ENCODE measurements around the gene ZNF581.

Gene ZNF581

GRCh38 chr19:55650602-55651230 lies 7.3 kb downstream of the ZNF581 start:
- no peak for DNase-seq

GRCh38 chr19:55651236-55651635 lies 7.8 kb downstream of the ZNF581 start:
- DNase-seq, result no peak

GRCh38 chr19:55652311-55653128 lies 9.1 kb downstream of the ZNF581 start:
- DNase-seq, result no peak

GRCh38 chr19:55653651-55654322 lies 10.3 kb downstream of the ZNF581 start:
- peak; percentile 99 for DNase-seq

- DNase-seq, result no peak
Measured at GRCh38 chr19:55654323-55654867, 10.9 kb downstream of the ZNF581 start.

DNA sequence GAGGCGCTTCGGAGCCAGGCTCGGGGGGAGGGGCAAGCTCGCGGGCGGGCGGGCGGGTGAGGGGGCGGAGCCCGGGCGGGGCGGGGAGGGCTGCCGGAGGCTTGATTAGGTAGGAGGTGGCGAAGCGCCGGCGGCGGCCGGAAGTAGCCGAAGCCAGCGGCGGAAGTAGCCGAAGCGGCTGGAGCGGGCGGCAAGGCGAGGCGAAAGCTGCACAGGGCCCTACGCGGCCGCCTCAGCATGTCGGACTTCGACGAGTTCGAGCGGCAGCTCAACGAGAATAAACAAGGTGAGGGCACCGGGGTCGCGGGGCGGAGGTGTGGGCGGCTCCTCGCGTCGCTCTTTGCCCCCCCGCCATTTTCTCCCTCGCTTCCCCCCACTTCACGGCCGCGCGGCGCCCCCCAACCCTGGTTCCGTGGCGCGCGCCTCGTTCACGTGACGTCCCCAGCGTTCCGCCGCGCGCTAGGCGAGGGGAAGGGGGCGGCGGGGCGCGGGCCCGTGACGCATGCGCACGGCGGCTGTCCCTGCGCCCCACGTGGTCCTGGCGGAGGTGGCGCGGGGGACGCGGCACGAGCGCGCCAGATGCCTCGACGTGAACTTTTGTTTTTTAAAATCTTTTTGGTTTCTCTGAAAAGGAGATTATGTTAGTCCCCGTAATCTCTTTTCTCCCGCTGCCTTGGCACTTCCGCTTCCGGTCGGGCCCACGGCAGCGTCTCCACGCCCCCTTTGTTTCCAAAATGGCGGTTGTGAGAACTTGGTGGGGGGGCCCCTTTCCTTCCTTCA lies 11.6 kb downstream of the ZNF581 start, which contains the start of gene U2AF2:
Gene U2AF2 (plus strand): TSS at position 168 of the 780 bp plus-strand sequence. CDS start 70 bp downstream, at position 238.
- DNase-seq, result peak; percentile 99

- no peak for DNase-seq
Measured at GRCh38 chr19:55655648-55656040, 12.2 kb downstream of the ZNF581 start.

DNA sequence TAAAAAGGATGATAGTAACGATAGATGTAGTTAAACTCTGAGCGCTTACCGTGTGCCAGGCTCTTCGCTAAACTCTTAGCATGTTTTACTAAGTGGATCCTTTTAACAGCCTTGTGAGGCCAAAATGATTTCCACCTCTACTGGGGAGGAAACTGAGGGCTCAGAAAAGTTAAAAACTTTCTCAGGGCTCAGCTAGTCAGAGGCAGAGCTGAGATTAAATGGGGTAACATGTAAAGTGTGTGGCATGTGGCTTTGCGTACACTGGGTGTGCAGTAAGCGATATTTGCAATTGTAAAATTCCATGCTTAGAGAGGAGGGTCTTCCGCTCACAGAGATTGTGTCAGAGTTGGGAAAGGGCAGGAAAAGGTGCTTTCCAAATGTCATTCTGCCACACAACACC lies 13.1 kb downstream of the ZNF581 start:
- DNase-seq, result no peak

- no peak for DNase-seq
Measured at GRCh38 chr19:55656988-55657747, 13.7 kb downstream of the ZNF581 start.

DNA sequence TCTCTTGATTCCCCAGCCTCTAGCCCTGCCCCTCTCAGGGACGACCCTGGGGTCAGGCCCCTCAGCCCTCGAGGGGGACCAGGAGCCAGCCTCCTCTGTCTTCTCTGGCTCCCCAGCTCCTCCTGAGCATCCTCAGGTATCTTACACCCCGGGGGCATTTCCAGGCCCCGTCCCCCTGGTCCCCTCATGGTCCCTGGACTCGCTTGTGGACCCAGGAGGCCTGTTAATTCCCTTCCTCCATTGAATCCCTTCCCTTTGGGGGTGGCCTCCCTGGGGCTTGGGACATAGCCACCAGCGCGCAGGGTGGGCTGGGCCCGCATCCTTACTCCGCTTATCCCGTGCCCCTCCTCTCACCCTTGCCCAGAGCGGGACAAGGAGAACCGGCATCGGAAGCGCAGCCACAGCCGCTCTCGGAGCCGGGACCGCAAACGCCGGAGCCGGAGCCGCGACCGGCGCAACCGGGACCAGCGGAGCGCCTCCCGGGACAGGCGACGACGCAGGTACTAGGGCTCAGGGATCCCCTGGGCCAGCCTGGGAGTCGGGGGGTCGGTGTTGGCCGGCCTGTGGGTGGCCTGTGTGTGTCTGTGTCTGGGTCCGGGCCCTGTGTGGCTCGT lies 15.5 kb downstream of the ZNF581 start:
- DNase-seq, result no peak

DNA sequence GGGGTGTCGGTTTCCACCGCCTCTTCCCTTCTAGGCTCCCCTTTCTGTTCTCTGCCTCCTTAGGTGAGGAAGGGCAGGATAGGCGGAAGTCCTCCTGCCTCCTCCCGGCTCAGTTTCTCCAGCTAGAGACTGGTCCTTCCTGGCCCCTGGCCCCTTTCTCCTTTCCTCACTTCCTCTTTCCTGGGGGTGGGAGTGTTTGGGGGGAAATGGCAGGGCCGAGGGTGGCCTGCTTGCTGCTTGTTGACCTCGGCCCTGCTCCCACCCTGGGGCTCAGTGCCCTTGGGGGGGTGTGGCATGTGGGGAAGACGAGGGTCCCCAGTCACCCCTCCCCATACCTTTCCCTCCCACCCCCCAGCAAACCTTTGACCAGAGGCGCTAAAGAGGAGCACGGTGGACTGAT lies 16.4 kb downstream of the ZNF581 start:
- no peak for DNase-seq

DNA sequence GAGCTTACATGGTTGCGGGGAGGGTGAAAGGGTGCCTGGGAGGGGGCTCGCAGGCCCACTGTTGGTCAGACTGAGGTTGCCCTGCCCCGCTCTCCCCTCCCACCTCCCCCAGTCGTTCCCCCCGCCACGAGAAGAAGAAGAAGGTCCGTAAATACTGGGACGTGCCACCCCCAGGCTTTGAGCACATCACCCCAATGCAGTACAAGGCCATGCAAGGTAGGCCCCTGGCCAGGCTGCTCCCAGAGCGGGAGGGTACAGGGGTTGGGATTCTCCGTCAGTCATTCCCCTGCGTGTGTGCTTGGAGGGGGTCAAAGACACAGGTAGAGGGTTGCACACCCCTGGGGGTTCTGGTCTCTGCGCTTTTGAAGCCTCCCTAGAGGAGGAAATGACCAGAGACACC lies 17.0 kb downstream of the ZNF581 start:
- DNase-seq, result no peak

GRCh38 chr19:55660991-55661390 lies 17.5 kb downstream of the ZNF581 start:
- no peak for DNase-seq

- DNase-seq, result no peak
Measured at GRCh38 chr19:55661826-55662225, 18.4 kb downstream of the ZNF581 start.

DNA sequence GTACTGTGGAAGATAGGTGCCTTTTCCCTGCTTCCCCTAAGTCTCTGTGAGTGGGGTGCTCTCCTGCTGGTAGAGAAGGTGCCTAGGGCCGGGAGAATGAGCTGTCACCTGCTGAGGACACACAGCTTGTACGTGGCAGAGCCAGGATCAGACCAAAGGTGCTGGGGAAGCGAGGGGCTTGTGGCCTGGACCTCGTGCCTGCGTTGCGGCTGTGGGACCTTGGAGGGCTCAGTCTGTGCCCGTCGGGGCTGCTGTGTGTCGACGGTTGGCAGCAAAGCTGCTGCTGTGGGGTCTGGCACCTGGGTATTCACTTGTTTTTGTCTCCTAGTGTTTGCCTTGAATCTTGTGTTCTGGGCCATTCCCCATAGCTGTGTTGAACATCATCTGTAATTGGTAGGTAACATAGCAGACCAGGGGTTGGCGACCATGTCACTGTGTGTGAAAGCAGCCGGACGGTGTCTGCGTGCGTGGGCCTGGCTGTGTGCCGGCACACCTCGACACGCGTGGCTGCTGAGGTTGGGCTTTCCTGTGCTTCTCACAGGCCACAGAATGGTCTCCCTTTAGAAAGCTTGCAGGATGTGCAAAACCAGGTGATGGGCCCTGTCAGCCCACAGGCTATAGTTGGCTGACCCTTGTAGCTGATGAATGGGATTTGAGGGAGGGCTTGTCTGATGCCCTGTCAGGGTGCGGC lies 20.5 kb downstream of the ZNF581 start:
- no peak for DNase-seq

DNA sequence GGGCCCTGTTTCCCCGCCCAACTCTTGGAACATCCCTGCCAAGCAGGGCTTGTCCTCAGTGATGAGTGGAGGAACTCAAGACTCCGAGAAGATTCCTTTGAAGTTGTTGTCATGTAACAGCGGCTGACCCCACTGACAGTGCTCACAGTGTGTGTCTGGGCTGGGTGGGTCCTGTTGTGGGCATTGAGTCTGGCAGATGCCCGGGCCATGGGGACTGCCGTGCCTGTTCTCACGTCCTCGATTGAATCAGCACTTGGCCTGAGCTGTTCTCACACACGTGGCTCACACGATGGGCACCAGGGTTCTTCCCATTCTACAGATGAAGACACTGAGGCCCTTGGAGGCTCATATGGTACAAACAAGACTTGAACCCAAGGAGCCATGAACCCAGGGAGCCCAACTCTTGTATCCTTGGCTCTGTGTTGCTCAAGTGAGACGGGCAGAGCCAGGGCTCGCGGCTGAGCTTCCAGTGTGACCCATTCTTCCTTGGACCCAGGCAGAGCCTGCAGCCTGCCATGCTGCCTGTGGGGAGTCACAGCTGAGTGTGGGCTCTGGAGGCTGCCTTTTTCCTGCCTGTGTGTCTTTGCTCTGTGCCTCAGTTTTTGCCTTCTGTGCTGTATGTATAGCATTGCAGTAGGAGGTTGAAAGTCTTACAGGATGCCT lies 23.0 kb downstream of the ZNF581 start:
- DNase-seq, result no peak

- DNase-seq, result no peak
Measured at GRCh38 chr19:55667006-55667381, 23.5 kb downstream of the ZNF581 start.

GRCh38 chr19:55667511-55667910 lies 24.1 kb downstream of the ZNF581 start:
- DNase-seq, result no peak

GRCh38 chr19:55667958-55668357 lies 24.5 kb downstream of the ZNF581 start:
- no peak for DNase-seq

All from right forelimb (tissue), 1 donor.